Endothelial cell of umbilical vein (primary cell): Measurements from ENCODE around the gene ZNF701. TPM values are rescaled to one million over a fixed set of nuclear protein-coding genes. Genes with fewer than 3 reads are reported as not detected.

Experiments
- BruUV-seq: library from RNA; stranded (reverse); fragments of 400-500 nt; replicated peaks from 2 replicates; lab custom pipeline; 2021; lab: Mats Ljungman, UMichigan
- CTCF ChIA-PET: fragments of 300-600, 350-600 bp; sonication (Branson Sonifier 250); formaldehyde crosslinking; loops from one replicate; lab custom pipeline; 2021; ENCODE audit warnings: antibody characterized with exemption, inconsistent platforms; lab: Charles Lee
- POLR2A ChIA-PET: fragments of 300-600, 350-600 bp; sonication (Branson Sonifier 250); formaldehyde crosslinking; loops from one replicate; lab custom pipeline; 2021; ENCODE audit warnings: antibody characterized with exemption, inconsistent platforms; lab: Charles Lee
- DNase-seq: peaks from one replicate; pipeline ENCODE4 v3.0.0-alpha.2; 2011; ENCODE audit warnings: low read depth, low spot score
- FAIRE-seq: peaks from 2 replicates; lab custom pipeline; 2011; peaks lifted over from hg19 to GRCh38; lab: Jason Lieb, UNC
- H2AFZ ChIP-seq: 2 replicates; pipeline ENCODE4 v1.6.0; 2012; ENCODE audit warnings: low read depth, low read length, control low read depth, inconsistent platforms
- H3K27ac ChIP-seq: 2 replicates; pipeline ENCODE4 v1.5.1; 2011; ENCODE audit warnings: low read depth, mild to moderate bottlenecking, control low read depth, low read length, moderate library complexity; ENCODE audit not compliant: insufficient read depth
- H3K27me3 ChIP-seq, 2 experiments: 2 replicates each; pipeline versions ENCODE4 v1.6.0 to v1.6.1; 2011; ENCODE audit warnings: low read length in 2 of 2, mixed read lengths in 1 of 2; ENCODE audit not compliant: control insufficient read depth in 2 of 2, insufficient read depth in 2 of 2
- H3K36me3 ChIP-seq, 2 experiments: 2 replicates in 1 of 2; 3 replicates in 1 of 2; pipeline ENCODE4 v1.5.1; 2011; ENCODE audit warnings: low read length in 2 of 2, mild to moderate bottlenecking in 1 of 2, moderate library complexity in 1 of 2; ENCODE audit not compliant: control insufficient read depth in 2 of 2, insufficient read depth in 2 of 2; ENCODE audit errors: extremely low read depth in 1 of 2
- H3K4me1 ChIP-seq: 3 replicates; pipeline ENCODE4 v1.5.1; 2011; ENCODE audit warnings: mild to moderate bottlenecking, low read length; ENCODE audit not compliant: control insufficient read depth, insufficient read depth; ENCODE audit errors: extremely low read depth
- H3K4me2 ChIP-seq: 2 replicates; pipeline ENCODE4 v1.6.1; 2011; ENCODE audit warnings: low read length, control low read depth, mixed read lengths; ENCODE audit not compliant: insufficient read depth
- H3K4me3 ChIP-seq, 3 experiments: fragments of 200-600 bp in 1 of 3; sonication (generic), shearing (Covaris generic) in 1 of 3; replicated peaks in 1 of 3; 2 replicates each; pipeline ENCODE4 v1.5.1; 2011 to 2016; ENCODE audit warnings: control low read depth in 3 of 3, low read length in 3 of 3, mild to moderate bottlenecking in 2 of 3, inconsistent platforms in 1 of 3, low read depth in 1 of 3, moderate library complexity in 1 of 3; ENCODE audit not compliant: insufficient read depth in 1 of 3
- H3K79me2 ChIP-seq: 2 replicates; pipeline ENCODE4 v1.6.0; 2012; ENCODE audit warnings: low read length, inconsistent platforms; ENCODE audit not compliant: control insufficient read depth, insufficient read depth
- H3K9ac ChIP-seq: replicated peaks from 2 replicates; pipeline ENCODE3; 2011; ENCODE audit warnings: low read length, control low read depth; ENCODE audit not compliant: insufficient read depth; ENCODE audit errors: extremely low read depth
- H3K9me1 ChIP-seq: replicated peaks from 3 replicates; pipeline ENCODE4 v1.6.0; 2011; ENCODE audit warnings: mild to moderate bottlenecking, low read length; ENCODE audit not compliant: control insufficient read depth, insufficient read depth; ENCODE audit errors: extremely low read depth
- H3K9me3 ChIP-seq: replicated peaks from 2 replicates; pipeline ENCODE4 v1.5.1; 2012; ENCODE audit warnings: low read length, inconsistent platforms; ENCODE audit not compliant: control insufficient read depth, insufficient read depth
- H4K20me1 ChIP-seq: replicated peaks from 2 replicates; pipeline ENCODE3; 2011; ENCODE audit warnings: mild to moderate bottlenecking, low read length; ENCODE audit not compliant: control insufficient read depth, insufficient read depth; ENCODE audit errors: extremely low read depth
- CTCF ChIP-seq, 2 donors: IDR thresholded peaks; 1 replicate in 1 of 2; 2 replicates in 1 of 2; pipeline ENCODE4 v1.5.1; 2011; ENCODE audit warnings: low read length in 2 of 2, mild to moderate bottlenecking in 2 of 2, moderate library complexity in 2 of 2, control low read depth in 1 of 2, inconsistent platforms in 1 of 2, low read depth in 1 of 2; ENCODE audit not compliant: insufficient read depth in 1 of 2; ENCODE audit errors: extremely low read depth in 1 of 2
- EZH2 ChIP-seq: IDR thresholded peaks from 2 replicates; pipeline ENCODE4 v1.6.1; 2012; ENCODE audit warnings: borderline replicate concordance, low read depth, mild to moderate bottlenecking, moderate library complexity, low read length, inconsistent platforms; ENCODE audit not compliant: severe bottlenecking
- GATA2 ChIP-seq: IDR thresholded peaks from 2 replicates; pipeline ENCODE4 v1.7.0; 2011; ENCODE audit warnings: low read depth, mild to moderate bottlenecking, moderate library complexity, mixed read lengths, low read length; ENCODE audit not compliant: insufficient read length, insufficient read depth
- JUN ChIP-seq: IDR thresholded peaks from 2 replicates; pipeline ENCODE4 v1.6.1; 2011; ENCODE audit warnings: borderline replicate concordance, low read depth; ENCODE audit not compliant: insufficient read length, insufficient read depth
- MAX ChIP-seq: IDR thresholded peaks from 2 replicates; pipeline ENCODE4 v1.6.1; 2011; ENCODE audit not compliant: insufficient read depth, insufficient read length
- POLR2A ChIP-seq: IDR thresholded peaks from 2 replicates; pipeline ENCODE4 v1.6.1; 2012; ENCODE audit warnings: low read depth, mild to moderate bottlenecking, control low read depth, low read length
- POLR2AphosphoS5 ChIP-seq: IDR thresholded peaks from 2 replicates; pipeline ENCODE4 v1.6.1; 2012; ENCODE audit warnings: low read depth, mild to moderate bottlenecking, control low read depth, low read length, moderate library complexity; ENCODE audit not compliant: insufficient read depth
- dilution Hi-C: fragments of 300-500 bp; cut with MboI; formaldehyde crosslinking; loops from one replicate; pipeline ENCODE4 v1.15.0; 2019; ENCODE audit warnings: low sequenced_read_pairs; ENCODE audit not compliant: extremely low pct_ligation_motif_present
- intact Hi-C: fragments of 100-400 bp; cut with micrococcal nuclease; formaldehyde crosslinking; loops from one replicate; pipeline ENCODE4 v1.10.0; 2022
- polyA plus RNA-seq, 4 experiments: library from polyadenylated mRNA; depleted of rRNA in 3 of 4; stranded (reverse) in 3 of 4; unstranded in 1 of 4; fragments of >200 nt; gene quantifications; 2 replicates each; pipeline versions ENCODE4 v1.2.1 to v1.2.3, GENCODE V29; 2011 to 2012; ENCODE audit warnings: missing spikeins in 1 of 4
- total RNA-seq: library from RNA; stranded (reverse); gene quantifications from 2 replicates; pipeline ENCODE4 v1.2.3, GENCODE V29; 2021

Gene ZNF701
- total and polyA plus RNA-seq, 2 donors (not counting 3 experiments of a cell fraction or from before 2014, with no cell fraction given), result 4.4 to 12.1 TPM

- H3K27ac ChIP-seq, result peak within 1 kb of the TSS; percentile 78
- H3K4me2 ChIP-seq, result peak within 1 kb of the TSS; percentile 89
- H2AFZ ChIP-seq, result peak within 1 kb of the TSS; percentile 98
- TF ChIP-seq JUN (peak; percentile 36), MAX (no peak), CTCF (IDR thresholded peaks at IDR 0.05; ENCODE audit: extremely low read depth in 1 of 2, insufficient read depth in 1 of 2, low read depth in 1 of 2, low read length in 2 of 2) (peak; percentile 59 to 61), POLR2A (peak; percentile 78), EZH2 (no peak), POLR2AphosphoS5 (peak; percentile 66), GATA2 (no peak)
- H3K27me3 ChIP-seq, result no peaks in the 10 kb centered on the region
- FAIRE-seq, result peak; percentile 86
- peak within 1 kb of the TSS; percentile 70 to 86 (median 83) for H3K4me3 ChIP-seq
- H3K36me3 ChIP-seq, result no peaks in the 10 kb centered on the region
- ChIA-PET POLR2A (interaction anchor here (0.7 to 1.2 kb wide), 2 partner anchors 158 to 374 kb away, joined by 4 to 5 read pairs; partner anchors contain the start of gene ZNF880), CTCF (no interaction called here)
- no peaks in the 10 kb centered on the region for H4K20me1 ChIP-seq
- H3K9me1 ChIP-seq, result no peaks in the 10 kb centered on the region
- dilution Hi-C loops, result no loop called here
- H3K79me2 ChIP-seq, result peaks cover 8% of the 10 kb centered on the region
- intact Hi-C loops, result loop anchor here (1.0 to 5.0 kb wide), 7 partner anchors 8 to 465 kb away; partner anchors contain the start of genes ZNF480, ZNF616, ZNF701 and ZNF83
- peak; percentile 88 for DNase-seq
- no peaks in the 10 kb centered on the region for H3K9me3 ChIP-seq
- BruUV-seq, result no TSS peak
- peaks cover 3% of the 10 kb centered on the region for H3K4me1 ChIP-seq
- peak within 1 kb of the TSS; percentile 86 for H3K9ac ChIP-seq
Measured at GRCh38 chr19:52527134-52527955, 42.7 kb upstream of the ZNF701 start, which contains the start of gene ZNF808. Gene ZNF808, plus strand, starts transcription at chr19:52527668. Its CDS starts 15,617 bp downstream, at chr19:52543285.
